ENCODE measurements around the gene LHFPL2.

Gene LHFPL2

GRCh38 chr5:78568212-78568611 is 80.4 kb downstream of the LHFPL2 start:
- DNase-seq (ENCODE audit: low read depth in 2 of 2), result no peak

GRCh38 chr5:78567617-78568016 is 81.0 kb downstream of the LHFPL2 start:
- no peak for DNase-seq (ENCODE audit: low read depth in 2 of 2)

- DNase-seq (ENCODE audit: low read depth in 2 of 2), result no peak
Observed at GRCh38 chr5:78566747-78567425, 81.7 kb downstream of the LHFPL2 start.

- DNase-seq (ENCODE audit: low read depth in 2 of 2), result no peak
Observed at GRCh38 chr5:78565395-78565794, 83.2 kb downstream of the LHFPL2 start.

GRCh38 chr5:78563621-78564020 is 85.0 kb downstream of the LHFPL2 start:
- DNase-seq (ENCODE audit: low read depth in 2 of 2), result no peak

GRCh38 chr5:78562714-78563330 is 85.8 kb downstream of the LHFPL2 start:
- DNase-seq (ENCODE audit: low read depth in 2 of 2), result no peak

GRCh38 chr5:78562001-78562400 is 86.6 kb downstream of the LHFPL2 start:
- no peak for DNase-seq (ENCODE audit: low read depth in 2 of 2)

GRCh38 chr5:78561261-78561660 is 87.3 kb downstream of the LHFPL2 start:
- no peak for DNase-seq (ENCODE audit: low read depth in 2 of 2)

- no peak for DNase-seq (ENCODE audit: low read depth in 2 of 2)
Observed at GRCh38 chr5:78560000-78560855, 88.3 kb downstream of the LHFPL2 start.

- no peak for DNase-seq (ENCODE audit: low read depth in 2 of 2)
Observed at GRCh38 chr5:78557601-78558000, 91.0 kb downstream of the LHFPL2 start.

- DNase-seq (ENCODE audit: low read depth in 2 of 2), result no peak
Observed at GRCh38 chr5:78555870-78556269, 92.7 kb downstream of the LHFPL2 start.

GRCh38 chr5:78554670-78555069 is 93.9 kb downstream of the LHFPL2 start:
- no peak for DNase-seq (ENCODE audit: low read depth in 2 of 2)

GRCh38 chr5:78553580-78554353 is 94.8 kb downstream of the LHFPL2 start:
- DNase-seq (ENCODE audit: low read depth in 2 of 2), result no peak

GRCh38 chr5:78552729-78553342 is 95.7 kb downstream of the LHFPL2 start:
- DNase-seq (ENCODE audit: low read depth in 2 of 2), result no peak

GRCh38 chr5:78550891-78551290 is 97.7 kb downstream of the LHFPL2 start:
- DNase-seq (ENCODE audit: low read depth in 2 of 2), result no peak

GRCh38 chr5:78549043-78549442 is 99.5 kb downstream of the LHFPL2 start:
- no peak for DNase-seq (ENCODE audit: low read depth in 2 of 2)

- no peak for DNase-seq (ENCODE audit: low read depth in 2 of 2)
Observed at GRCh38 chr5:78547731-78548615, 100.6 kb downstream of the LHFPL2 start.

GRCh38 chr5:78547183-78547582 is 101.4 kb downstream of the LHFPL2 start:
- no peak for DNase-seq (ENCODE audit: low read depth in 2 of 2)

- no peak for DNase-seq (ENCODE audit: low read depth in 2 of 2)
Observed at GRCh38 chr5:78546276-78546996, 102.1 kb downstream of the LHFPL2 start.

GRCh38 chr5:78545406-78545805 is 103.2 kb downstream of the LHFPL2 start:
- no peak for DNase-seq (ENCODE audit: low read depth in 2 of 2)

Measured in stimulated activated CD8-positive, alpha-beta memory T cell treated with anti-CD3 and anti-CD28 coated beads, Interleukin-7, amount 100 ng/mL, for 4 hours (primary cell).